ENCODE measurements around the gene DCLK1. TPM values are rescaled to one million over a fixed set of nuclear protein-coding genes. Genes with fewer than 3 reads are reported as not detected.
"Not testable (repeated sequence)": the region's sequence is repeated elsewhere in the genome, so short reads cannot be mapped to it uniquely, and the experiment has no call there.

The DCLK1 gene
- total RNA-seq, 1 donor from 2014 or later: 7.9 TPM

DNA sequence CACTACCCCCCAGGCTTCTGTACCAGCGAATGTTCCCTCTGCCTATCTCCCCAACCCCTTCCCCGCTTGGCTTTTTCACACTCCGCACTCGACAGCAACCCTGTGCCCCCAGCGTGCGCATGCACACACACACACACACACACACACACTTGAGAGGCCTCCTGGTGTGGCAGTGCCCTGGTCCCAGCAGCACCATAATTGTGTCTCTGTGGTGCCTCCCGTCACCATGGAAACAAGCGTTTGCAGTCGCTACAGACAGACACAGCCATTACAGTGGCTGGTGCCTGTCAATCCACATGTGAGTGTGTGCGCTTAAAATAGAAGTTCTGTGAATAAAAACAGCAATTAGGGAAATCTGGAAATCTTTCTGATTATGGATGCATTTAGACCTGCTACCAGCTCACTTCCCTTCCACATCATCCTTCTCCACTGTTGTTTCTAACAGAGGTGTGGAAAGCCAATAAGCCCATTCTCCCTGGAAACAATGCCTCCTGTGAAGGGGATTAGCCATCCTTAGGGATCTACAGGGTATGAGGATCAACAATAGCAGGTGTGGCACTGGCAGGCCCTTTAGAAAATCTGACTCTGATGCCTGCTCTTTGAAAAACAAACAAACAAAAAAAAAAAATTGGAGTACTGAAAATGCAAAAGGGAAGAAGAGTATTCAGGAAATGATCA lies 146.3 kb downstream of the DCLK1 start:
- Mint-ChIP-seq H3K27ac (ENCODE audit: unreplicated experiment) (no peak overlapping the region), H3K4me3 (ENCODE audit: unreplicated experiment) (no peak overlapping the region), H3K9me3 (ENCODE audit: low read depth) (peaks cover 3% of the 10 kb centered on the region), H3K27me3 (ENCODE audit: low read depth) (peaks cover 20% of the 10 kb centered on the region), H3K36me3 (ENCODE audit: low read depth) (no peaks in the 10 kb centered on the region), H3K4me1 (ENCODE audit: low read depth) (peaks cover 8% of the 10 kb centered on the region)
- DNase-seq (ENCODE audit: low spot score): no peak
- no peak for TF ChIP-seq CTCF (IDR thresholded peaks at IDR 0.05)

DNA sequence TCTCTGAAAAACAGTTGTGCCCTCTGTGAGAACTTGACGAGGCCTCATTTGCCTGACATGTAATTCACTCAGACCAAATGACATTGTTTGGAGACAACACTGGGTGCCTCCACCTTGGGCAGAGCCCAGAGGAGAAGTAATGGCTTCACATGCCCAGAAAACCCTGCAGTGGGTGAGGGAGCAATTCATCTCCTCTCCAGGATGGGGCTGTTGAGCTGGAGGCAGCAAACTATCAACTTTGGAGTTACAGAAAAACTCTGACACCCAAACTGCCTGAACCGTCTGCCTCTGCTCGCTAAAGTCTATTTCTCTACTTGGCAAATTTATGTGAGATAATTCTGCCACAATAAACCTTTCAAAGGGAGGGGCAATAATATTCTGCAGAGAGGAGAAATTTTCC lies 146.9 kb downstream of the DCLK1 start:
- no peak for TF ChIP-seq CTCF (IDR thresholded peaks at IDR 0.05)
- no peak for DNase-seq (ENCODE audit: low spot score)
- Mint-ChIP-seq H3K9me3 (ENCODE audit: low read depth) (peaks cover 4% of the 10 kb centered on the region), H3K4me3 (ENCODE audit: unreplicated experiment) (no peak overlapping the region), H3K36me3 (ENCODE audit: low read depth) (no peaks in the 10 kb centered on the region), H3K27ac (ENCODE audit: unreplicated experiment) (no peak overlapping the region), H3K27me3 (ENCODE audit: low read depth) (peaks cover 20% of the 10 kb centered on the region), H3K4me1 (ENCODE audit: low read depth) (peaks cover 14% of the 10 kb centered on the region)

GRCh38 chr13:35983703-35984102 lies 147.5 kb downstream of the DCLK1 start:
- H3K9me3 Mint-ChIP-seq (ENCODE audit: low read depth); H3K36me3 Mint-ChIP-seq (ENCODE audit: low read depth); H3K4me3 Mint-ChIP-seq (ENCODE audit: unreplicated experiment); DNase-seq (ENCODE audit: low spot score); H3K27ac Mint-ChIP-seq (ENCODE audit: unreplicated experiment): not testable (repeated sequence)
- Mint-ChIP-seq H3K4me1 (ENCODE audit: low read depth) (peaks cover 20% of the 10 kb centered on the region), H3K27me3 (ENCODE audit: low read depth) (peaks cover 17% of the 10 kb centered on the region)

DNA sequence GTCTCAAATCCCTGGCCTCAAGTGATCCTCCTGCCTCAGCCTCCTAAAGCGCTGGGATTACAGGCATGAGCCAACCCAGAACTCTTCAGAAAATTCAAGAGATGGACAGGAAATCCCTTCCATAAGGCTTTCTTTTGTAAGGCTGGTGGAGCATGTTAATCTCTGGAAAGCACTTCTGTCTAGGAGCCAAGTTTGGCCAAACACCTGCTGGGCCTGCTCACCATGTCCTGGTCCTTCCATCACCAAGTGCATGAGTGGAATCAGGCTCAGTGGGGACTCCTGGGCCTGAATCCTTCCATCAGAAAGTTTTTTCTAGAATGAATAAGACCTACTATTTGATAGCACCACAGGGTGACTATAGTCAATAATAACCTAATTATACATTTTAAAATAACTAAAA lies 148.0 kb downstream of the DCLK1 start:
- Mint-ChIP-seq H3K27ac (ENCODE audit: unreplicated experiment) (no peak overlapping the region), H3K4me3 (ENCODE audit: unreplicated experiment) (no peak overlapping the region), H3K36me3 (ENCODE audit: low read depth) (no peaks in the 10 kb centered on the region), H3K9me3 (ENCODE audit: low read depth) (peaks cover 4% of the 10 kb centered on the region), H3K4me1 (ENCODE audit: low read depth) (peaks cover 24% of the 10 kb centered on the region), H3K27me3 (ENCODE audit: low read depth) (peaks cover 15% of the 10 kb centered on the region)
- no peak for DNase-seq (ENCODE audit: low spot score)
- no peak for TF ChIP-seq CTCF (IDR thresholded peaks at IDR 0.05)

GRCh38 chr13:35979361-35979951 lies 151.7 kb downstream of the DCLK1 start:
- peaks cover 2% of the 10 kb centered on the region for H3K27me3 Mint-ChIP-seq (ENCODE audit: low read depth)
- H3K27ac Mint-ChIP-seq (ENCODE audit: unreplicated experiment): peak overlapping the region; percentile 89
- no peak overlapping the region for H3K4me3 Mint-ChIP-seq (ENCODE audit: unreplicated experiment)
- H3K4me1 Mint-ChIP-seq (ENCODE audit: low read depth): peaks cover 19% of the 10 kb centered on the region
- DNase-seq (ENCODE audit: low spot score): no peak
- TF ChIP-seq CTCF (IDR thresholded peaks at IDR 0.05): no peak
- peaks cover 8% of the 10 kb centered on the region for H3K9me3 Mint-ChIP-seq (ENCODE audit: low read depth)
- peaks cover 1% of the 10 kb centered on the region for H3K36me3 Mint-ChIP-seq (ENCODE audit: low read depth)
